ENCODE results near the gene ABCB8. TPM values are rescaled to one million over a fixed set of nuclear protein-coding genes. Genes with fewer than 3 reads are reported as not detected.

ABCB8 gene
- total RNA-seq, 1 donor, result 30.9 TPM

- no peak for TF ChIP-seq CTCF (IDR thresholded peaks at IDR 0.05; ENCODE audit: insufficient read depth, low read length)
- no peak within 1 kb of the TSS for H3K4me3 ChIP-seq (ENCODE audit: low read depth, low read length)
- DNase-seq (ENCODE audit: low read depth), result no peak
These were observed 19.9 kb downstream of the ABCB8 start, which contains the start of gene ASIC3 for GRCh38 chr7:151047976-151048815. TSS of gene ASIC3 (plus strand) at chr7:151048531. CDS start at chr7:151048886, 355 bp downstream.

- H3K4me3 ChIP-seq (ENCODE audit: low read depth, low read length), result no peak overlapping the region
- DNase-seq (ENCODE audit: low read depth), result no peak
These were observed 20.7 kb downstream of the ABCB8 start for GRCh38 chr7:151048911-151049463.

DNA sequence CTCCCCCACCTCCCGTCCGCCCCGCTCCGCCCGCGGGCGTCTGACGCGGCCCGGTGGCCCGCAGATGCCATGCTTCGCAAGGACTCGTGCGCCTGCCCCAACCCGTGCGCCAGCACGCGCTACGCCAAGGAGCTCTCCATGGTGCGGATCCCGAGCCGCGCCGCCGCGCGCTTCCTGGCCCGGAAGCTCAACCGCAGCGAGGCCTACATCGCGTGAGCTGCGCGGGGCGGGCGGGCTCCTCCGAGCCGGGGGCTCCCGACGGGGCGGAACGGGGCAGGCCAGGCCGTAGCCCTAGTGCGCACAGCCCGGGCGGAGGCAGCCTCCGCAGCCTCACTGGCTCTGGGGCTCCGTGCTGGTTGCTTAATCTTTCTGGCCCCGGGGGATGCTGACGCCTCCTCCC lies 22.9 kb downstream of the ABCB8 start:
- no peak for TF ChIP-seq CTCF (IDR thresholded peaks at IDR 0.05; ENCODE audit: insufficient read depth, low read length)
- H3K4me3 ChIP-seq (ENCODE audit: low read depth, low read length), result no peak overlapping the region
- peak; percentile 65 for DNase-seq (ENCODE audit: low read depth)

More at GRCh38 chr7:151048911-151049463, 20.7 kb downstream of the ABCB8 start:
- no peak for TF ChIP-seq CTCF (IDR thresholded peaks at IDR 0.05; ENCODE audit: insufficient read depth, low read length)

DNA sequence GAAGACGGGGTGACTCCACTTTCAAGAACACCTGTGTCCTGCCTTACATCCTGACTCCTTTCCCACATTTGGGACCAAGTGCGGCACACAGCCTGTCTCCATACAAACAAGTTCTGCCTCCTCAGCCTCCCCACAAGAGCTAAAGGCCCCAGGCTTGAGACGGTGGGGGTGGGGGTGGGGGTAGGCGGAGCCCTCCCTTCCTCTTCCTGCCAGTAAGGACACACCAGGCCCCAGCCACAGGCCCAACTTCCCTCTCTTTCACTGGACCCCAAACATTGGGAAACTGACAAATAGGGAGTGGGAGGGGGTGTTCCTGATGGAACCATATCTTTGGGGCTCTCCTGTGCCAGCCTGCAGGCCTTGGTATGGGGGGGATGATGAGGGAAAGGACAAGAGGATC lies 24.8 kb downstream of the ABCB8 start:
- no peak for DNase-seq (ENCODE audit: low read depth)
- TF ChIP-seq CTCF (IDR thresholded peaks at IDR 0.05; ENCODE audit: insufficient read depth, low read length), result no peak
- H3K4me3 ChIP-seq (ENCODE audit: low read depth, low read length), result no peak overlapping the region

DNA sequence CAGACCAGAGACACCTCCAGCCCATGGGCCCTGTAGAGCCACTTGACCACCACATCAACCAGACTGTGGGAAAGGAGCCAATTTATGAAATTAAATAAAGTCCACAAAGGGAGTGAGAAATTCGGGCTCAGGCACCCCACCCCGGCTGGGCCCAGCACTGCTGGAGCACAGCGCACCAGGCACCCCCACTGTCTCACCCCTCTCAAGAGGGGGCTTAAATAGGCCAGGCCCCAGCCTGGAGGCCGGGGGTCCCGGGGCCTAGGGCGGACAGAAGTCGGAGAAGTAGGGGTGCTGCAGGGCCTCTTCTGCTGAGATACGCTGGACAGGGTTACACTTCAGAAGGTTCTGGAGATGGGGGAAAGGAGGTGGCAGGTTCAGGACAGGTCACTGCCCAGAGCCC lies 25.5 kb downstream of the ABCB8 start:
- H3K4me3 ChIP-seq (ENCODE audit: low read depth, low read length), result no peak overlapping the region
- no peak for DNase-seq (ENCODE audit: low read depth)
- no peak for TF ChIP-seq CTCF (IDR thresholded peaks at IDR 0.05; ENCODE audit: insufficient read depth, low read length)

DNA sequence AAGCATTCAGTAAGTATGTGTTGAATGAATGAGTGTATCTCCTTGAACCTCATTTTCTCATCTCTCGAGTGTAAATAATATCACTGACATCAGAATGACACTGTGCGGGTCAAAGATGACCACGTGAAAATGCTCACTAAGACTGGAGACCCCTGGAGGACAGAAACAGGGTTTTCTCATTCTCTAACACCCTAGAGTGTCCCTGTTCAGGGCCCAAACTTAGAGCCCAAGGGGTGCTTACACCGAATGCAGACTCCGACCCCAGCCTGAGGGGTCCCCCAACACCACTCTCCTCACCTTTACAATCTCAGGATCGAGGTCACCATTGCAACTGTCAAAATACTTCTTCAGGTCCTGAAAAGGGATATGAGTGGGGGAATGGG lies 28.0 kb downstream of the ABCB8 start:
- no peak overlapping the region for H3K4me3 ChIP-seq (ENCODE audit: low read depth, low read length)
- TF ChIP-seq CTCF (IDR thresholded peaks at IDR 0.05; ENCODE audit: insufficient read depth, low read length), result no peak
- no peak for DNase-seq (ENCODE audit: low read depth)

Data from fibroblast of the aortic adventitia (primary cell).